ENCODE data around the gene ILF3.
A peak's percentile ranks its signal among the peaks of the same experiment; 100 is the strongest.

The ILF3 gene

GRCh38 chr19:10678813-10679212 lies 24.7 kb downstream of the ILF3 start:
- no peak for DNase-seq

- DNase-seq = no peak
Observed at GRCh38 chr19:10679743-10680142, 25.6 kb downstream of the ILF3 start.

GRCh38 chr19:10680545-10681135 lies 26.5 kb downstream of the ILF3 start:
- no peak for DNase-seq

- no peak for DNase-seq
Observed at GRCh38 chr19:10681658-10682057, 27.5 kb downstream of the ILF3 start.

GRCh38 chr19:10682397-10683063 lies 28.4 kb downstream of the ILF3 start:
- no peak for DNase-seq

- no peak for DNase-seq
Observed at GRCh38 chr19:10683064-10683426, 28.9 kb downstream of the ILF3 start.

GRCh38 chr19:10683582-10683981 lies 29.4 kb downstream of the ILF3 start:
- DNase-seq = no peak

GRCh38 chr19:10685210-10685609 lies 31.1 kb downstream of the ILF3 start:
- DNase-seq = no peak

- DNase-seq = no peak
Observed at GRCh38 chr19:10686193-10686592, 32.0 kb downstream of the ILF3 start.

- no peak for DNase-seq
Observed at GRCh38 chr19:10686661-10687517, 32.7 kb downstream of the ILF3 start.

GRCh38 chr19:10687518-10688288 lies 33.6 kb downstream of the ILF3 start:
- no peak for DNase-seq

GRCh38 chr19:10688545-10689280 lies 34.6 kb downstream of the ILF3 start:
- DNase-seq = no peak

- no peak for DNase-seq
Observed at GRCh38 chr19:10690341-10690781, 36.2 kb downstream of the ILF3 start.

- DNase-seq = no peak
Observed at GRCh38 chr19:10691178-10691881, 37.2 kb downstream of the ILF3 start.

- DNase-seq = no peak
Observed at GRCh38 chr19:10691883-10692282, 37.7 kb downstream of the ILF3 start.

- no peak for DNase-seq
Observed at GRCh38 chr19:10692673-10693264, 38.6 kb downstream of the ILF3 start.

- no peak for DNase-seq
Observed at GRCh38 chr19:10694706-10695307, 40.7 kb downstream of the ILF3 start.

- DNase-seq = peak; percentile 91
Observed at GRCh38 chr19:10695401-10696398, 41.6 kb downstream of the ILF3 start.

- DNase-seq = peak; percentile 77
Observed at GRCh38 chr19:10699650-10700335, 45.6 kb downstream of the ILF3 start.

All from CD4-positive, alpha-beta T cell treated with Interleukin-21 for 1 hour (primary cell).